NCI-H187 treated with DMSO at 0.1 percent for 48 hours (cell line): ENCODE results near the gene DLGAP1.
"Not testable (repeated sequence)": the region's sequence is repeated elsewhere in the genome, so short reads cannot be mapped to it uniquely, and the experiment has no call there.

Source experiments
- DNase-seq: peaks from one replicate; lab custom pipeline; 2025; lab: John Stamatoyannopoulos, UW

Gene DLGAP1

DNA sequence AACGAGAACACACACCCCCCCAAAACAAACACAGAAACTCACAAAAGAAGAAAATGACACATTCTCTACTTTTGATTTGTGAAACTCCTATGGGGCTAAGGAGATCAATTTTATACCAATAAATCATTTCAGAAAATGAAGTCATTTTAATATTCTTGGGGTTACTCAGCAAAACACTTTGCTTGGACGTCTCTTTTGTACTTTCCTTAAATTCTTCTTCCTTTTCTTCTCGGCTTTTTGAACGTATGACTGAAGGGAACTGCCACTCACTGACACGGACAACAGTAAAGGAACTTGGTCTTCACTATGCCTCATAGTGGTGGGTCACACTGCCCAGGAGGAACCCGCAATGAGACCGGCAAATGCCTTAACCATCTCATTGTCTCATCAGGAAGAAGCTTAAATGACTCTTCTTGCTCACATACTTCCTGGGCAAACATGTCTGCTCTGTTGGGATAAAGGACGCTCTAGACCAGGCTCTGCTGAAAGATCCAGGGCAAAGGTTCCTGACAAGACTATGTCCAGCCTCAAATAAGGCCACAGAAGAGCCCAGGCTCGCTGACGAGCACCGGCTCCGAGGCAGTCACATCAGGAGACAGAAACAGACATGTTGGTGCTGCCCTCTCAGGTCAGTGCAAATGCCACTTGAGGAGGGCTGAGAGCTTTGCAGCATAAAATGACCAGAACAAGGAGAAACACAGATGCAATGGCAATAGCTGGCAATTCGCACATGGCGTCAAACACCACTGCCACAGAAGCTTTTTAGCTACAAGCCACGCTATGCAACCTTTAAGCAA is 799.7 kb downstream of the DLGAP1 start:
- DNase-seq, result no peak

- DNase-seq, result no peak
These were observed 800.5 kb downstream of the DLGAP1 start for GRCh38 chr18:3654442-3655253.

GRCh38 chr18:3653851-3654441 is 801.2 kb downstream of the DLGAP1 start:
- DNase-seq, result no peak

GRCh38 chr18:3653263-3653850 is 801.8 kb downstream of the DLGAP1 start:
- DNase-seq, result no peak

DNA sequence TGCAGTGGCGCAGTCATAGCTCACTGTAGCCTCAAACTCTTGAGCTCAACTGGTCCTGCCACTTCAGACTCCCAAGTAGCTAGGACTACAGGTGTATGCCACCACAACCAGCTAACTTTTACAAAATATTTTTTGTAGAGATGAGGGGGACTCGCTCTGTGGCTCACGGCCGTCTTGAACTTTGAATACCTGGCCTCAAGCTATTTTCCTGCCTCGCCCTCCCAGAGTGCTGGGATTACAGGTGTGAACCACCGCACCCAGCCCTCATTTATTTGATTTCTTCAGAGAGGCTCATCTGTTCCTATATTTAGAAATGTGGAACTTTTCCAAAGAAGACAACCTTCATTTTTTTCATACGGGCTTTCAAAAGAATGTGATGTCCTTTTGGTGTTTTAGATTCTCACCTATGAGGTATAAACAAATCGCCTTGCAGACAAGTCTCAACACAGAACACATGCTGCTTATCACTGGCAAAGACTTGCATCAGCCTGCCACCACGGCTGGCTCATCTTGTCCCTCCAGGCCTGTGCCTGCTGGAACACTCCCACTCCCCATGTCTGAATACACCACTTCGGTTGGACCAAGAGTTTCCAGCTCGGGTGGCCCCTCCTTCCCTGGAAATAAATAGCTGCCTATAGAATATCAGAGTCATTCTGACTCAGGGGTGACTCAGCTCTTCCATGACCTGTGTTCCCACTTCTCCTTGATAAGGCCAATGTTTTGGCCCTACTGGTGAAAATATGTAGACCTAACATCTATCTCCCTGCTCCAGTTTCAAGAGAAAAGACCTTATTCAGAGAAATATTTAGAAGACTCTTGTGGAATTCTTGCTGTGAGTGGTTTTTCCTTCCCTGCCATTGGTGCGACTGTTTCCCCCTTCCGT is 802.5 kb downstream of the DLGAP1 start:
- no peak for DNase-seq

DNA sequence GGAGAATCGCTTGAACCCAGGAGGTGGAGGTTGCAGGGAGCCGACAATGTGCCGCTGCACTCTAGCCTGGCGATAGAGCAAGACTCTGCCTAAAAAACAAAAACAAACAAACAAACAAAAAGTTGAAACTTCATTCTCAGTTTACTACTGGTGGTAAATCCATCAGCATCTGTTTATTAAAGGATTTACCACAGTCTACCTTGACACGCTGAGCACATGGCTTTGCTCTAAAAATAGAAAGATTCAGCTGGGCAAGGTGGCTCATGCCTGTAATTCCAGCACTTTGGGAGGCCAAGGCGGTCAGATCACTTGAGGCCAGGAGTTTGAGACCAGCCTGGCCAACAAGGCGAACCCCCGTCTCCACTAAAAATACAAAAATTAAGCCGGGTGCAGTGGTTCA is 803.8 kb downstream of the DLGAP1 start:
- no peak for DNase-seq

- not testable (repeated sequence) for DNase-seq
These were observed 804.5 kb downstream of the DLGAP1 start for GRCh38 chr18:3650521-3651042.

DNA sequence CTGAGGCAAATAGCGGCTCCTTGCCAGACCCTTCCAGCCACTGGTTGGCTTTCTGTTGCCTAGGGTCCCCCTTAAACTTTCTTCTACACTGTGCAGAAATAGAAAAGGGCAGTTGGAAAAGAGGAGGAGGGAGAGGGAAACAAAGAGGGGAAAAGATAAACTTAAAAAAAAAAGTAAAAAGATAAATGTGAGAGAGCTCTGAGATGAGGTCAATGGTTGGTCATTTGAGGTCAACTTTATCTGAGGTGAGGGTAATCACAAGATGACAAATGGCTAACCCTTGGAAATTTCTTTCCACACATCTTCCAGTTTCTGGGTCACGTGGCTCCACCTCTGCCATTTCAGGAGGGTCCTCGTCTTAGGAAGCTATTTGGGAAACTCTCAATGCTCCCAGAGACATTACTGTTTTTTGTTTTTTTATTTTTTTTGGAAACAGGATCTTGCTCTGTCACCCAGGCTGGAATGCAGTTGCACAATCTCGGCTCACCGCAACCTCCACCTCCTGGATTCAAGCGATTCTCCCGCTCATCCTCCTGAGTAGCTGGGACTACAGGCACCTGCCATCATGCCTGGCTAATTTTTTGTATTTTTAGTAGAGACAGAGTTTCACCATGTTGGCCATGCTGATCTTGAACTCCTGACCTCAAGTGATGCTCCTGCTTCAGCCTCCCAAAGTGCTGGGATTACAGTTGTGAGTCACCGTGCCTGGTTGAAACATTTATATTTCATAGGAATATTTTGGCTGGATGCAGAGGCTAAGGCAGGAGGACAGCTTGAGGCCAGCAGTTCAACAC is 805.3 kb downstream of the DLGAP1 start:
- DNase-seq, result no peak

GRCh38 chr18:3649135-3649632 is 805.9 kb downstream of the DLGAP1 start:
- DNase-seq, result no peak

GRCh38 chr18:3648641-3649040 is 806.5 kb downstream of the DLGAP1 start:
- no peak for DNase-seq

DNA sequence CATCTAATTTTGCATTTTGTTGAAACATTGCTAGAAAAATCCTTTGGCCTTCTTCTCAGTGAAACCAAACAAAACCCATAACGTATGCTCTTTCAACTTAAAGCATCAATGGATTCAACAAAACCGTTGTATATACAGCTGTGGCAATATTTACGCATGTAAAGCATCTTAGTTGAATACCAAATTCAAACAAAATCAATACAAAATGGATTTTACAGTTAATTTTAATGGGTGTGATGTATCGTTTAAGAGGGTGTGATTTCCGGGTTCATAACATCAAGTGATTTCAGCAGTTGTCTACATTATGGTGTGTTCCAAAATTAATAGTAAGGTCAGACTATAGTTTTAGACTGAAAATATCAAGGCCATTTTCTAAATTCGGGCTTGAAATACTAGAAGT is 806.9 kb downstream of the DLGAP1 start:
- DNase-seq, result no peak

DNA sequence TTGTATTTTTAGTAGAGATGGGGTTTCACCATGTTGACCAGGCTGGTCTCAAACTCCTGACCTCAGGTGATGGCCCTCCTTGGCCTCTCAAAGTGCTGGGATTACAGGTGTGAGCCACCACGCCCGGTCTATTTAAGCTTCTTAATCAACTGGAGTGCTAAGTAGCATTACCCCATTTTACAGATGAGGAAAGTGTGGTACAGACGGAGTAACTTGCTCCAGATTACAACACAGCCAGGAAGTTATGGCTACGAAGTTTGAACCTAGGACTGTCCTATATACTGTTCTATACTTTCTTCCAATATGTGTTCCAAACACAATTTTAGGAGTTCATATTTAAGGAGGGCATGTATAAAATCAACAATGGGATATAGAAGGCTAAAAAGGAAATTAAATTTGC is 807.5 kb downstream of the DLGAP1 start:
- no peak for DNase-seq

GRCh38 chr18:3645384-3646156 is 809.5 kb downstream of the DLGAP1 start:
- no peak for DNase-seq

DNA sequence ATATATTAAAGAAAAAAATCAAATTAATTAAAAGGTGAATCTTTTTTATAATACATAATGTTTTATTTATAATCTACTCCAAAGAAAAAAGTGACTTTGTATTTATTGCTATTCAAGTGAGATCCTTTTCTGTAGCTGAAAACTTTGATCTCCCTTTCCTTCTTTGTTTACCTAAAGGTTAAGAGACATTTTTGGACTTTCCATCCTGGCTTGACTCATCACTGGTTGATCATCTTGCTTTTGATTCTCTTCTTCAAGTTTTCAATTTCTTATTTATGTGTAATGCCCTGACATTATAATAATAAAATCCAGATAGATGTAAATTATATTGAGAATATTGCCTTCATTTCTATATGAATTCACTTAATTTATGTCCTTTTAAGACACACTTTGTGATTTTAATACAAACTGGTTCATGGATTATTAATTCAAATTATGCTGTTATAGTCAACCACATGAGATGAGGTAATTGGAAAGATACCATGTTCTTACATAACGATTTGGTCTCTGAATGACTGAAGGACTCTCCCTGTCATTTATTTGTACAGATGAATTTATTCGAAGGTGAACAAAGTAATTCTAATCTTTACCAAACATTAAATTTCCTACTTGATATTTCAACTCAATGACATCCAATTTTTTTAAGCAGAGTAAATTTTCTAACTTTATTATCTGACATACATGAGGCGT is 820.7 kb downstream of the DLGAP1 start:
- no peak for DNase-seq

- DNase-seq, result no peak
These were observed 823.2 kb downstream of the DLGAP1 start for GRCh38 chr18:3631887-3632286.

DNA sequence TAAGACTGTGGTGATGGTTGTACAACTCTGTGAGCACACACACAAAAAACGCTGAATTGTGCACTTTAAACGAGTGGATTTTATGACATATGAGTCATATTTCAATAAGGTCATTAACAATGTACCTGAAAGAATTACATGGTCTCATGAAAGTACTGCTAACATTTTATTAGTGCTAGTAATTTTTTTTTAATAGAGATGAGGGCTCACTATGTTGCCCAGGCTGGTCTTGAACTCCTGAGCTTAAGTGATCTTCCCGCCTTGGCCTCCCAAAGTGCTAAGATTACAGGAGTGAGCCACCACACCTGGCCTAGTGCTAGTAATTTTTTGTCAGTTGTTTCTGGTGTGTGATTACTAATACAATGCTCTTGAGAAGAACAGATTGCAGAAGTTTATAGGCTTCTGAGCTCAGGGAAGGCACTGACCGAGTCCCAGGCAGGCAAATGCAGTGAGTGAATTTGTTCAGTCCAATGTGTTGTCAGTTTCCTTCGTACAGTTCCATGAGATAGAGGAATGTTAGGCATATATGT is 828.1 kb downstream of the DLGAP1 start:
- no peak for DNase-seq

- no peak for DNase-seq
These were observed 829.4 kb downstream of the DLGAP1 start for GRCh38 chr18:3625742-3626091.

DNA sequence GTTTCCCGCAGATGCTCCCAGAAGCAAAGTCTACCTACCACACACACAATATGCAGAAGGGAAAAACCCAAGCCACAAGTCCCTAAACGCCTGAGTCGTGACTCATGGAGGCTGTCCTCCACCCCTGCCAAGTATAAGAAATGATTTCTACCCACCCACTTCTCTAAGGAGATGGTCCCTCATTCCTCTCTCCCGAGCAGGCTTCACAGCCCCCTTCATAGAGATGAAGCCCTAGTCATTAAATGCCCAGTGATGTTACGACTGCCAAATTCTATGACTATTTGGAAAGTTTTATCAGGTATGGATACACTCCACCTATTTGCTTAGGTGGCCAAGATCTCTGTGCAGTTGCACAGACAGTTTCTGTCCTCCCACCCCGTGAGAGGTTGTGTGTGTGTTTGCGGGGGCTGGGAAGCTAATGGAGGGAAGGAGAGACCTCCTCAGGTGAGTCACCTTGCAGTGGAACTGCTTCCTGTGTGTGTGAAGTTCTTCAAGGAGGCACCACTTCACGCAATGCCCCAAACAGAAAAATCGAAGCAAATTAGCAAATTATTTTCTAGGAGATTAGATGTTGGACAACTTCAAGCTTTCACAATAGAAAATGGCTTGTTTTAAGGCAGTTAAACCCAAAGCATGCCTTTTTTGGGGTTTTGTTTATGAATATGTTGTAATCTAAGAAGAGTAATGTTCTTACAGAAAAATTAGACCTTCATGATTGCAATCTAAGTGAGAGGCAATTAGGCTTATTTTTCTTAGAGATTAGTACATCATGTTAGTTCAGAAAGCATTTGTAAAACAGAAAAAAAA is 830.0 kb downstream of the DLGAP1 start:
- no peak for DNase-seq
